K562 (cell line): ENCODE measurements around the gene FOSL1. TPM values are rescaled to one million over a fixed set of nuclear protein-coding genes. Genes with fewer than 3 reads are reported as not detected.

Experiments
- ARID2 ChIP-seq: fragments of 450-650 bp; IDR thresholded peaks from 2 replicates; pipeline ENCODE4 v1.6.1; 2017; ENCODE audit warnings: antibody characterized with exemption, mild to moderate bottlenecking
- CREB1 ChIP-seq, 2 experiments: sonication (generic) in 1 of 2; formaldehyde crosslinking in 1 of 2; IDR thresholded peaks; 2 replicates each; pipeline versions ENCODE4 v1.6.1 to v1.8.0; 2012 to 2022; ENCODE audit warnings: inconsistent platforms in 1 of 2, mild to moderate bottlenecking in 1 of 2, missing genetic modification reagents in 1 of 2, moderate library complexity in 1 of 2
- CTBP1 ChIP-seq: fragments of 450-650 bp; IDR thresholded peaks from 2 replicates; pipeline ENCODE4 v1.6.1; 2016; ENCODE audit warnings: borderline replicate concordance
- ERF ChIP-seq: fragments of 450-650 bp; formaldehyde crosslinking; IDR thresholded peaks from 2 replicates; pipeline ENCODE4 v1.4.0; 2020; ENCODE audit warnings: mild to moderate bottlenecking, mixed read lengths
- HDGF ChIP-seq: fragments of 450-650 bp; IDR thresholded peaks from 2 replicates; pipeline ENCODE4 v1.6.1; 2016
- JUND ChIP-seq, 2 experiments: IDR thresholded peaks; 2 replicates in 1 of 2; 3 replicates in 1 of 2; pipeline ENCODE4 v1.6.1; 2011; ENCODE audit warnings: borderline replicate concordance in 2 of 2, low read depth in 2 of 2, low read length in 2 of 2, improper control_type of control experiment in 1 of 2, missing biosample characterization in 1 of 2, missing genetic modification characterization in 1 of 2, missing genetic modification reagents in 1 of 2
- MEF2D ChIP-seq: conservative IDR thresholded peaks from 2 replicates; pipeline ENCODE4 v1.6.1; 2016; ENCODE audit warnings: low read depth, missing genetic modification characterization, missing compliant biosample characterization
- MYC ChIP-seq, 2 experiments: fragments of 250-450 bp in 1 of 2; sonication (Bioruptor Pico) in 1 of 2; IDR thresholded peaks; 2 replicates each; pipeline versions ENCODE4 v1.5.1 to v1.6.1; 2012 to 2021; ENCODE audit warnings: low read depth in 2 of 2, borderline replicate concordance in 1 of 2, improper control_type of control experiment in 1 of 2, low read length in 1 of 2, mild to moderate bottlenecking in 1 of 2, moderate library complexity in 1 of 2
- NBN ChIP-seq: fragments of 450-650 bp; IDR thresholded peaks from 2 replicates; pipeline ENCODE4 v1.6.1; 2016; ENCODE audit warnings: low read depth, mild to moderate bottlenecking
- PATZ1 ChIP-seq: fragments of 250-450 bp; sonication (Bioruptor Pico); IDR thresholded peaks from 2 replicates; pipeline ENCODE4 v1.5.0; 2020; ENCODE audit warnings: mild to moderate bottlenecking, borderline replicate concordance
- RBFOX2 ChIP-seq: fragments of 200-400 bp; formaldehyde crosslinking; IDR thresholded peaks from 2 replicates; pipeline ENCODE4 v1.6.1; 2017; ENCODE audit warnings: low read depth, mild to moderate bottlenecking, low read length, moderate library complexity
- TARDBP ChIP-seq: fragments of 450-650 bp; IDR thresholded peaks from 2 replicates; pipeline ENCODE4 v1.6.1; 2016
- TBP ChIP-seq: optimal IDR thresholded peaks from 2 replicates; pipeline ENCODE3; 2011; ENCODE audit warnings: low read depth, low read length, improper control_type of control experiment
- UBTF ChIP-seq, 2 experiments: IDR thresholded peaks; 2 replicates each; pipeline ENCODE4 v1.6.1; 2012; ENCODE audit warnings: improper control_type of control experiment in 2 of 2, low read depth in 2 of 2, low read length in 2 of 2, borderline replicate concordance in 1 of 2
- YY1 ChIP-seq, 3 experiments: IDR thresholded peaks; 2 replicates each; pipeline ENCODE4 v1.6.1; 2011; ENCODE audit warnings: low read length in 2 of 3, mild to moderate bottlenecking in 2 of 3, moderate library complexity in 2 of 3, borderline replicate concordance in 1 of 3, control low read depth in 1 of 3, low read depth in 1 of 3; ENCODE audit not compliant: insufficient read depth in 3 of 3, insufficient replicate concordance in 2 of 3, control insufficient read depth in 1 of 3, insufficient read length in 1 of 3; ENCODE audit errors: extremely low read depth in 1 of 3
- ZFP91 ChIP-seq: sonication (generic); formaldehyde crosslinking; IDR thresholded peaks from 2 replicates; pipeline ENCODE4 v1.8.0; 2022; ENCODE audit warnings: mild to moderate bottlenecking, missing genetic modification reagents
- ZNF384 ChIP-seq: IDR thresholded peaks from 2 replicates; pipeline ENCODE4 v1.6.1; 2012; ENCODE audit warnings: low read depth, low read length, improper control_type of control experiment
- ZNF586 ChIP-seq: fragments of 450-650 bp; formaldehyde crosslinking; conservative IDR thresholded peaks from 2 replicates; pipeline ENCODE4 v1.4.0; 2020; ENCODE audit warnings: mild to moderate bottlenecking, moderate library complexity
- polyA plus RNA-seq, 8 experiments: library from polyadenylated mRNA; depleted of rRNA in 4 of 8; stranded (reverse) in 5 of 8; unstranded in 3 of 8; fragments of >200 nt; fragmentation: Nextera tagmentation in 2 of 8; fragmentation: Illumina TruSeq in 1 of 8; extraction: Ambion mirVana in 2 of 8; extraction: Trizol in 1 of 8; gene quantifications; 2 replicates each; pipeline versions ENCODE4 v1.2.1 to v1.2.3, GENCODE V29; 2011 to 2014; ENCODE audit warnings: inconsistent platforms in 1 of 8, missing spikeins in 1 of 8
- total RNA-seq, 7 experiments: library from RNA; depleted of rRNA in 6 of 7; stranded (reverse); fragments of >200 nt in 6 of 7; fragmentation: Illumina TruSeq in 2 of 7; extraction: Trizol in 2 of 7; gene quantifications; 2 replicates each; pipeline versions ENCODE4 v1.2.1 to v1.2.3, GENCODE V29; 2011 to 2021; ENCODE audit warnings: low replicate concordance in 1 of 7
- TF ChIP-seq, protein P1 (sequence below): fragments of 450-650 bp; formaldehyde crosslinking; IDR thresholded peaks from 2 replicates; pipeline ENCODE4 v1.4.0; 2020; ENCODE audit warnings: mild to moderate bottlenecking, moderate library complexity

Gene FOSL1
- total and polyA plus RNA-seq, 9 of the 15 experiments (the other 6 are each of a cell fraction or from before 2014, with no cell fraction given) = 3.5 to 39.6 (median 10.0) TPM

GRCh38 chr11:65884716-65885092, 15.5 kb downstream of the FOSL1 start (continued):
- TF ChIP-seq MYC (IDR thresholded peaks at IDR 0.05; ENCODE audit: low read depth, low read length) = 0 out of 2 replicates have a peak, but pooled peaks have one; percentile 23
- TF ChIP-seq MYC (CRISPR knock-in tag; IDR thresholded peaks at IDR 0.05; ENCODE audit: borderline replicate concordance, low read depth) = no peak
- peak; percentile 36 for TF ChIP-seq TBP
- peak in 2 of 3 experiments; percentile 51 to 65 for TF ChIP-seq YY1 (IDR thresholded peaks at IDR 0.05; ENCODE audit: borderline replicate concordance in 1 of 3, control insufficient read depth in 1 of 3, extremely low read depth in 1 of 3, insufficient read depth in 3 of 3, insufficient read length in 1 of 3, insufficient replicate concordance in 2 of 3, low read depth in 1 of 3, low read length in 2 of 3)
- TF ChIP-seq TARDBP = no peak
- TF ChIP-seq, protein P1, sequence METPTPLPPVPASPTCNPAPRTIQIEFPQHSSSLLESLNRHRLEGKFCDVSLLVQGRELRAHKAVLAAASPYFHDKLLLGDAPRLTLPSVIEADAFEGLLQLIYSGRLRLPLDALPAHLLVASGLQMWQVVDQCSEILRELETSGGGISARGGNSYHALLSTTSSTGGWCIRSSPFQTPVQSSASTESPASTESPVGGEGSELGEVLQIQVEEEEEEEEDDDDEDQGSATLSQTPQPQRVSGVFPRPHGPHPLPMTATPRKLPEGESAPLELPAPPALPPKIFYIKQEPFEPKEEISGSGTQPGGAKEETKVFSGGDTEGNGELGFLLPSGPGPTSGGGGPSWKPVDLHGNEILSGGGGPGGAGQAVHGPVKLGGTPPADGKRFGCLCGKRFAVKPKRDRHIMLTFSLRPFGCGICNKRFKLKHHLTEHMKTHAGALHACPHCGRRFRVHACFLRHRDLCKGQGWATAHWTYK = no peak
- 0 out of 2 replicates have a peak, but pooled peaks have one; percentile 44 for TF ChIP-seq NBN
- TF ChIP-seq JUND (IDR thresholded peaks at IDR 0.05; ENCODE audit: borderline replicate concordance, low read depth, low read length) = peak; percentile 47; the same call in 1 of the 2 replicates
- no peak for TF ChIP-seq JUND (tag; IDR thresholded peaks at IDR 0.05; ENCODE audit: borderline replicate concordance, low read depth, low read length)
- TF ChIP-seq CTBP1 = peak; percentile 79
- TF ChIP-seq CREB1 (IDR thresholded peaks at IDR 0.05) = no peak
- TF ChIP-seq CREB1 (CRISPR knock-in tag; IDR thresholded peaks at IDR 0.05) = peak; percentile 55
- TF ChIP-seq UBTF (IDR thresholded peaks at IDR 0.05; ENCODE audit: borderline replicate concordance in 1 of 2, low read depth in 2 of 2, low read length in 2 of 2) = 0 out of 4 replicates have a peak, but pooled peaks of 1 of the 2 experiments have one; percentile 29
- peak; percentile 63 for TF ChIP-seq RBFOX2
- no peak for TF ChIP-seq PATZ1
- no peak for TF ChIP-seq MEF2D
- TF ChIP-seq ZFP91 (CRISPR knock-in tag) = no peak
- 0 out of 2 replicates have a peak, but pooled peaks have one; percentile 33 for TF ChIP-seq ERF (CRISPR knock-in tag)
- 0 out of 2 replicates have a peak, but pooled peaks have one; percentile 13 for TF ChIP-seq ZNF384
- no peak for TF ChIP-seq ZNF586
- peak; percentile 50; the same call in 1 of the 2 replicates for TF ChIP-seq ARID2
- peak; percentile 51; the same call in 1 of the 2 replicates for TF ChIP-seq HDGF
